AG04449 (cell line): ENCODE data around the gene DAD1.

Experiments used
- CTCF ChIA-PET: fragments of 350-600 bp; formaldehyde crosslinking; extraction: SDS; loops from one replicate; lab custom pipeline; 2021; ENCODE audit warnings: antibody characterized with exemption; lab: Yijun Ruan, JAX
- POLR2A ChIA-PET: fragments of 400-600, 350-600 bp; formaldehyde crosslinking; extraction: SDS; loops from one replicate; lab custom pipeline; 2020; ENCODE audit warnings: antibody characterized with exemption, inconsistent platforms; lab: Yijun Ruan, JAX
- DNase-seq: peaks from one replicate; pipeline ENCODE4 v3.0.0-alpha.2; 2010; ENCODE audit warnings: low read depth, low spot score
- H3K4me3 ChIP-seq: 2 replicates; pipeline ENCODE4 v1.5.1; 2011; ENCODE audit warnings: low read depth, mild to moderate bottlenecking, control low read depth, low read length
- TF ChIP-seq, protein P1 (sequence below): IDR thresholded peaks from one replicate; pipeline ENCODE4 v1.5.1; 2011; ENCODE audit warnings: mild to moderate bottlenecking, moderate library complexity, low read length, control low read depth, inconsistent platforms; ENCODE audit not compliant: insufficient read depth; ENCODE audit errors: missing control alignments

The DAD1 gene

DNA sequence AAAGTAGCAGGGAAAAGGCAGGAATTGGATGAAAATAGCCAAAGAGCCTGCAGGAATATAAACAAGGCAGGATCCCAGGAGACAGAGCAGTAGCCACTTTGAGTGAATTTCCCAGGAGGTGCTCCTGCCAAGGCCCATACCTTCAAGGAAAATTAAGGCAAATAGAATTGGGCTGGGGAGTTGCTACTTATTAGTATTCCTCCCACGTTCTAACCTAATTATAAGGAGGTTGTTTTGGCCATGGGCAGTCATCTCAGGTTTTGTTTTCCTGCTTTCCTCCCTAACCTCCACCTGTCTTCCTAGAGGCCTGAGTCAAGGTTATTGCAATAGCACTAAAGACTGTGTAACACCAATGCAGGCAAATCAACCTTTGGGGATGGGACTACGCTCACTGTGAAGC, 73.1 kb downstream of the DAD1 start:
- DNase-seq: no peak
- TF ChIP-seq, protein P1, sequence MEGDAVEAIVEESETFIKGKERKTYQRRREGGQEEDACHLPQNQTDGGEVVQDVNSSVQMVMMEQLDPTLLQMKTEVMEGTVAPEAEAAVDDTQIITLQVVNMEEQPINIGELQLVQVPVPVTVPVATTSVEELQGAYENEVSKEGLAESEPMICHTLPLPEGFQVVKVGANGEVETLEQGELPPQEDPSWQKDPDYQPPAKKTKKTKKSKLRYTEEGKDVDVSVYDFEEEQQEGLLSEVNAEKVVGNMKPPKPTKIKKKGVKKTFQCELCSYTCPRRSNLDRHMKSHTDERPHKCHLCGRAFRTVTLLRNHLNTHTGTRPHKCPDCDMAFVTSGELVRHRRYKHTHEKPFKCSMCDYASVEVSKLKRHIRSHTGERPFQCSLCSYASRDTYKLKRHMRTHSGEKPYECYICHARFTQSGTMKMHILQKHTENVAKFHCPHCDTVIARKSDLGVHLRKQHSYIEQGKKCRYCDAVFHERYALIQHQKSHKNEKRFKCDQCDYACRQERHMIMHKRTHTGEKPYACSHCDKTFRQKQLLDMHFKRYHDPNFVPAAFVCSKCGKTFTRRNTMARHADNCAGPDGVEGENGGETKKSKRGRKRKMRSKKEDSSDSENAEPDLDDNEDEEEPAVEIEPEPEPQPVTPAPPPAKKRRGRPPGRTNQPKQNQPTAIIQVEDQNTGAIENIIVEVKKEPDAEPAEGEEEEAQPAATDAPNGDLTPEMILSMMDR: no peak
- H3K4me3 ChIP-seq: no peak overlapping the region
- POLR2A ChIA-PET: no interaction called here
- CTCF ChIA-PET: no interaction called here
